ENCODE data around the gene PAX8.

PAX8 gene

DNA sequence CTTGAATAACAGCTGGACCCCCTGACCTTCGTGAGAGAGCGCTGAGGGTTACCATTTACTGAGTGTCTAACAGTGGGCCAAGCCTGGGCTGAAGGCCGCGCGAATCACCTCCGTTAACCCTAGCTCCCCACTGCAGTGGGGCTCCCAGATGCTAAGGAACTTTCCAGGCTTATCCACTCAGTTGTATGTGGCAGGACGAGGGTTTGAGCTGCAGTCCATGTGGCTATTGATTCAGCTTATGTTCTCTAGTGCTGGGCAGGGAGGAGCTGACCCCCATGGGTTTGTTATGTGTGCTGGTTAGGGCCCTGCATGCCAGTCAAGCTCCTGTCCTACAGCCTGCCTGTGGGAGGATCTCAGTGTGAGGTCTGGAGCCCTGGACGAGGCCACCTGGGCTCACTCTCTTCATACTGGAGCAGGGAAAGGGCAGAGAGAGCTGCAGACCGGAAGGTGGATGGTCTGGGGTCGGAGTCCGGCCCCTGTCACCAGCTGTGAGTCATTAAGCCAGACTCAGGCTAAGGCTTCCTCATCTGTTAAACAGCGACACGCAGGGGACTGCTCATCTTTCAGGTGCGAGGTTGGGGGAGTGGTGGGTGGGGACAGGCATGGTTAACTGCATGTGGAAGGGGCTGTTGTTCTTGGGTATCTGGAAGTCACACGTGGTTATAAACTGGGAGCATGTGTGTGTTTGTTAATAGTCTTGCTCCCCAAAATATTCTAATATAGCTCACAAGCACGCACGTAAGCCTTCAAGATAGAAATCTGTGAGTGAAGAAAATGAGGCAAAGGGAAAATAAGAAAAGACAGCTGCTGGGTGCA lies 98.4 kb downstream of the PAX8 start:
- no peak for DNase-seq

- no peak for DNase-seq
Observed at GRCh38 chr2:113179446-113180045, 99.2 kb downstream of the PAX8 start.

- peak in 1 of 2 experiments; percentile 41 for DNase-seq
Observed at GRCh38 chr2:113178891-113179290, 99.8 kb downstream of the PAX8 start.

GRCh38 chr2:113178069-113178746 lies 100.5 kb downstream of the PAX8 start:
- no peak for DNase-seq

DNA sequence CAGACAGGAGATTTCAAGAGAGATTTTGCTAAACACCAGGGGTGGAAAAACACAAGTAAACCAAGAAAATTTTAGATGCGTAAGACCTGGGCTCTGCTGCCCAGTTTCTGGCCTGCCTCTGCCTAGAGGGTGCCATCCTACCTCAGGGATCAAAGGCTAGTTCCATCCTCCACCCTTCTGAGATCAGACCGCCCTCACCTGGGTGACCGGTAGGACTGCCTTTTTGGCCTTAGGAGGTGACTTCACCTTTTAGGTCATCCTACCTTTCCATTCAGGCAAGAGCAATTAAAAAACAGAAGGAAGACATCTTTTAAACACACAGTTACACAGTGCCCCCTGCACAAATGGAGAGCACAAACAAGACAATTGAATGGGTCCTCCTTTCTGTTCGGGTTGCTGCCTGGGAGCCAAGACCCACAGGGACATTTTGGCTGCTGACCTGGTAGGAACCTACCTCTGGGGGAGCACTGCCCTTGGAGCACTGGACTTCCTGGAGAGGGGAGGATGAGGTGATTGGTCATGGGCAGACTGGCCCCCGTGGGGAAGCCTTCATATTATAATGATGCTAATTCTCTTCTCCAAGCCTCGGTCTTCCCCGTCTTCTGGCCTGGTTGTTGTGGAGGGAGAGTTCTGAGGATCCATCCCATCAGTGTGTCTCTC lies 101.9 kb downstream of the PAX8 start:
- DNase-seq = no peak

DNA sequence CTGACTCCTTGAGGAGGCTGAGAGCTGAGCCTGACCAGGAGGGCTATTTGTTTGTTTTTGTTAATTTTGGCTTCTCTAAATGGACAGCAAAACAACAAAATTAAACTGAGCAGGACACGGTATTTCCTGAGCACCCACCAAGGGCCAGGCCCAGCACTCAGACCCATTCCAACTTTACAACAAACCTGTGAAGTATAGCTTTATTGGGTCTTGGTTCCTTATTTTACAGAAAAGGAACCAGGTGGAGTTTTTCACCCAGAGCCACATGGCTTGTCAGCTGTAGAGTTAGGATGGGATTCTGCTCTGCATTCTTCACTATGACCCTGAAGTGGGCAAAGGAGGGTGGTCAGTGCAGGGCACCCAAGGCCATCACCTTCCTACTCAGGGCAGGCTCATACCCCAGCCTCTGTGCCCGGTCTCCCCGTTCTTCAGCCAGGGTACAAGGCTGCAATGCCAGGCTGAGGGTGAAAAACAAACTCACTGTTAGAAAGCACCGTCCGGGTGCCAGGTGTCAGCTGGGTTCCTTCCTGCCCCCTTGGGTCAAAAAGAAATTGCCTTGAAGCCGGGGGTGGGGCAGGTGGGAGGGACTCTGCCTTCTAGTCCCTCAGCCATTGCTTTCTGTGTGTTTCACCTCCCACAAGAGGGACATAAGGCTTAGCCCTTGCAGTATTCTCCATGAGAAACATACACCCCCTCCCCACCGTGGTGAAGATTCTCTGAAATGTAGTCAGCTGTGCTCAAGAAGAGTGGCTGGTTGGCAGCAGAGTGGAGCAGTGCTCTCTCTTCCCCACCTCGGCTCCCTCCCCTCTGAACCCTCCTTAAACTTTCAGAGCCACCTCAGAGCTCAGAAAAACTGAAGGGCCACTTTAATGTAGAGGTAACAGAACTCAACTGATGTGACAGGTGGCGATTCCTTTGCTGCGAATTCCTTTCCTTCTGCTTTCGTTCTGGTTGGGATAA lies 102.7 kb downstream of the PAX8 start:
- no peak for DNase-seq

DNA sequence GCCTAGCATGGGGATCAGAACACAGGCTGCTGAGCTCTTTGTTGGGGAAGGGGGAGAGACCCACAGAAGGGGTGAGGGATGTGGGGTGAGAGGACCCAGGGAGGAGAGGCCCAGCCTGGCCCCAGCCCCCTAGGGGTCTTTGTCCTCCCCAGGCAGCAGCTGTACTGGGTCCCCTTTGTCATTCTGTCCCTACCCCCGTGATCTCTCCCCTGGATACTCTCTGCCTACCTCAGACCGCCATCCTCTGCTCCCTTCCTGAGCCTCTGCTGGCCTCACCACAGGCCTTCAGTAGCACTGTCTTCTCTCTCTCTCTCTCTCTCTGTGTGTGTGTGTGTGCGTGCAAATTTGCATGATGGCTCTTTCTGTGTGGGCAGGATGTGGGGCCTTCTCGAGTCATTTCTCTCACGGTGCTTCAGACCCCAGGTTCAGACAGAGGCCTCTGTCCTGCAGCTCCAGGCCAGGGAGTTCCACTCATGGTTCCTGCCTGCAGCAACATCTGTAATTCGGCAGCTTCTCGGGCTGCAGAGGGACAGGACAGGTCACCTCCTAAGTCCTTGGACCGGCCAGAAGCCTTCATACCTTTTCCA lies 103.6 kb downstream of the PAX8 start:
- DNase-seq = peak in 1 of 2 experiments; percentile 36

GRCh38 chr2:113174376-113174750 lies 104.4 kb downstream of the PAX8 start:
- no peak for DNase-seq

GRCh38 chr2:113173542-113174375 lies 105.0 kb downstream of the PAX8 start, which contains the start of gene PSD4:
TSS of gene PSD4 (plus strand) at chr2:113173971. CDS start at chr2:113182457, 8,486 bp downstream.
- DNase-seq = peak; percentile 73 to 77

GRCh38 chr2:113172721-113173541 lies 105.8 kb downstream of the PAX8 start:
- no peak for DNase-seq

DNA sequence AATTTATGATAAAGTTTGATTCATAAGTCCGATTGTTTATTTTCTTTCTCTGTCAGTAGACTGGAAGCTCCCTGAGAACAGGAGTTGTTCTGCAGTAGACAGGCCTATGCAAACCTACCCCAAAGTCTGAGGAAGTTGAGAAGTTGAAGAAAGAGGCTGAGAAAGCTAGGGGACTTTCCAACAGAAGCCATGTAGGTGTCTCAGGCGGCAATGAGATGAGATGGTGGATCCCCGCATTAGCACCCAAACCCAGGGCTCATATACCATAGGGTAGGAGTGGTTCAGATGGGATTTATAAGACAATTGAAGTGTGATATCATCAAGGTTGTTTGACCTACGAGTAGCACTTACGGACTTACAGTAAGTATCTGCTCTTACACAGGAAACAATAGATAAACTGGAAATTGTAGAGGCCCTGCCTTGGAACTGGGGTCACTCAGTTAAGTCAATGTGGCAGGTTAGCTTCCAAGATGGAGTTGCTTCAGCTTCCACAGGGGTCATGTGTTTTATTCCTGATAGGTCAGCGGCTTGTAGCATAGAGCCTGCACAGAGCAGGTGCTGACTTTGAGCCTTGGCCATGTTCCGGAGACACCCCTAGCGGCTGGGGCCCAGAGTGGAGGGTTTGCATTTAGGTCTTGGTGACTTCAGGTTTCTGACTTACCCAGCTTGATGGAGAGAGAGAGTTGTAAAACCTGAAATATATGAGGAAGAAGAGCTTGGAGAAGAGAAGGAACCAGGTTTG lies 107.2 kb downstream of the PAX8 start:
- no peak for DNase-seq

- no peak for DNase-seq
Observed at GRCh38 chr2:113169586-113169985, 109.1 kb downstream of the PAX8 start.

- DNase-seq = no peak
Observed at GRCh38 chr2:113169002-113169530, 109.7 kb downstream of the PAX8 start.

DNA sequence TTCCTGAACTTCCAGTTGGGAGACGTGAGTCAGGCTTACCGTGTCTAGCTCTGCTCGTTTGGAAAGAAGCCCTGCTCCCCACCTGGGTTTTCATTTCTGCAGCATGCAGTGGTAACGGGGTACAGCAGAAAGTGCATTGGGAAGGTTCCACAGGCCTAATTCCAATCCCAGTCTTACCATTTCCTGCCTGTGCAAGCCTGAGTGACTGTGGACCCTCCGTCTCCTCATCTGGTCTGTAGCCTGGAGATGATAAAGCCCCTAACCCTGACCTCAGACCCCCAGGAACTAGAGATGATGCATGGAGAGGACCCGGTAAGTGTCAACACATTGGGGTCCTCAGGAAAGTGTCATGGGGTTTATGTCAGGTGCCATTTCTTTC lies 110.8 kb downstream of the PAX8 start:
- DNase-seq = no peak

DNA sequence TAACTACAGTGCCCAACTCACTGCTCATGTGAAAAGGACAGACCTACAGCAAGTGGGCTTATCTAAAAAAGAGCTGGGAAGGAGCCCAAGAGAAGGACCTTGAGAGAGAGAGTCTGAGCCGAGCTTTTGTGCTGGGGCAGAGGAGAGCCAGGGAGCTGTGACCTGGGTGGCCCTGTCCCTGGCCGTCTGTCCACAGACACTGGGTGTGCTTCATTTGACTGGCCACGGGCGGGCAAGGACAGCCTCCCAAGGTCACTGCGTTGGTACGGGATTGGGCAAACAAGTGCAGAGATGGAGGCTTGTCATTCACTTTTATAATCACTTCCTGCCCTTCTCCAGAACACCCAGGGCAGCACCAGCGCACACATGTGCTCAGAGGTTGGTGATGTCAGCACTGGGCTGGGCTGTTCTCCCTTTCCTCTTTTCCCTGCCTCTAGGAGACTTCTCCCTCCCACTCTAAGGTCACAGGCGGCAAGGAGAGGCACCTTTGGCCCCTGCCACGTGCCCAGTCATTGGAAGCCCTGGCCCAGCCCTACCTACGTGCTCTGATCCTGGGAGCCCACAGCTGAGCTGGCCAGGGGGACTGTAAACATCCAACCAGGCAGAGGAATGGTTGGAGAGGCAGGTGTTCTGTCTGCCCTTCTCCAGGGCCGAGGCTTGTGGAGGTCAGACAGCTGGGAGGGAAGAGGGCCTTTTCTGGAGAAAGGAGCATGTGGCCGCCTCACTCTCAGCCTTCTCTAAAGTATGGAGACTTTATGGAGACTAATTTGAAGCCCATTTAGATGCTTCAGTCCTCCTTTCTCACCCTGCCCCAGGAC lies 111.4 kb downstream of the PAX8 start:
- DNase-seq = no peak

DNA sequence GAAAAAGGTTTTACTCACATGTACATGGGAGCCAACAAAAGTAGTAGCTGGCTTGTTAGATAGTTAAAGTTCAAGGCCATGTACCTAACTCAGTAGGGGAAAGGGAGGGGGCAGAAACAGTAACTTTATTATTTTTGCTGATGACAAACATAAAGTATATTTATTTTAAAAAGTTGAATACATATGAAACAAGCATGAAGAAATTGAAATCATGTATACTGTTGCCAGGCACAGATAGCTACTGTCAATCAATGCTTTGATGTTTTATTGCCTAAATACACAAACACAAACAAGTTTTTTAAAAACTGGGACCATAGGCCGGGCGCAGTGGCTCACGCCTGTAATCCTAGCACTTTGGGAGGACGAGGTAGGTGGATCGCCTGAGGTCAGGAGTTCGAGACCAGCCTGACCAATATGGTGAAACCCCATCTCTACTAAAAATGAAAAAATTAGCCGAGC lies 112.5 kb downstream of the PAX8 start:
- DNase-seq = no peak

Measured in activated CD4-positive, alpha-beta T cell treated with anti-CD3 and anti-CD28 coated beads, Interleukin-2, amount 50 U/mL, for 4 hours (primary cell).